Measurements from ENCODE around the gene STRN3. TPM values are rescaled to one million over a fixed set of nuclear protein-coding genes. Genes with fewer than 3 reads are reported as not detected.
"Not testable (repeated sequence)": the region's sequence is repeated elsewhere in the genome, so short reads cannot be mapped to it uniquely, and the experiment has no call there.

STRN3 gene
- total RNA-seq, 1 experiment from 2014 or later: 44.2 TPM

- no peak for DNase-seq (ENCODE audit: low spot score)
- TF ChIP-seq CTCF (conservative IDR thresholded peaks at IDR 0.05; ENCODE audit: low read depth, low read length) (no peak), EZH2 (IDR thresholded peaks at IDR 0.05; ENCODE audit: borderline replicate concordance, low read depth, low read length, poor library complexity, severe bottlenecking) (no peak)
- Histone ChIP-seq H3K4me1 (ENCODE audit: insufficient read depth, low read length, poor library complexity, severe bottlenecking) (no peaks in the 10 kb centered on the region), H3K27ac (ENCODE audit: low read depth, low read length, poor library complexity, severe bottlenecking) (no peak overlapping the region), H3K27me3 (replicated peaks; ENCODE audit: insufficient read depth, low read depth, low read length, poor library complexity) (no peaks in the 10 kb centered on the region), H3K9me3 (ENCODE audit: low read depth, low read length, poor library complexity, severe bottlenecking) (no peaks in the 10 kb centered on the region), H3K36me3 (ENCODE audit: insufficient read depth, low read length, poor library complexity, severe bottlenecking) (no peaks in the 10 kb centered on the region), H3K4me3 (ENCODE audit: low read depth, low read length, poor library complexity, severe bottlenecking) (no peak overlapping the region)
- intact Hi-C loops (cut with micrococcal nuclease; ENCODE audit: unreplicated experiment): no loop called here
- BruUV-seq (replicated peaks): no TSS peak
- ChIA-PET POLR2A (ENCODE audit: low non-redundant PET) (interaction anchor here (0.6 kb wide), 1 partner anchor 12 kb away, joined by 16 read pairs; no protein-coding TSS in a partner anchor), CTCF (no interaction called here)
Measured at GRCh38 chr14:31070431-31070830, 44.3 kb upstream of the STRN3 start.

DNA sequence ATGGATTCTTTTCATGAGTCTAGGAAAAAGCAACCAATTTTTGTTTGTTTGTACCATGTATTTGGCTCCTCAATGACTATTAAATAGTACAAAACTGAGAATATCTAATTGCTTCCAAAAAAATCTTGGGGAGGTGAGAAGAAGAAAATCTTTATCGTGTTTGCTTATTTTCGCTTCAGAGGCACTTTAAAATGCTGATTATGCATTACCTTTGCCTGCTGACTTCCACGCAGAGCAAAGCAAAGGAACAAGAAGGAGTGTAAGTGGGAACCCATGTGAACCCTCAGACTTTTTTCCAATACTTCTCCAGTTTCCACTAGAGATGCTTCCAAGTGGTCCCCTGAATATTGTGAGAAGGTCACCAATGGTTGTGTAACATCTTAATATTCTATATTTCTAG, 43.2 kb upstream of the STRN3 start:
- no peaks in the 10 kb centered on the region for H3K27me3 ChIP-seq (replicated peaks; ENCODE audit: insufficient read depth, low read depth, low read length, poor library complexity)
- BruUV-seq (replicated peaks): no TSS peak
- POLR2A ChIA-PET (ENCODE audit: low non-redundant PET): no interaction called here
- H3K27ac ChIP-seq (ENCODE audit: low read depth, low read length, poor library complexity, severe bottlenecking): no peak overlapping the region
- CTCF ChIA-PET: no interaction called here
- no peaks in the 10 kb centered on the region for H3K9me3 ChIP-seq (ENCODE audit: low read depth, low read length, poor library complexity, severe bottlenecking)
- H3K4me3 ChIP-seq (ENCODE audit: low read depth, low read length, poor library complexity, severe bottlenecking): no peak overlapping the region
- DNase-seq (ENCODE audit: low spot score): no peak
- intact Hi-C loops (cut with micrococcal nuclease; ENCODE audit: unreplicated experiment): no loop called here
- no peaks in the 10 kb centered on the region for H3K36me3 ChIP-seq (ENCODE audit: insufficient read depth, low read length, poor library complexity, severe bottlenecking)
- H3K4me1 ChIP-seq (ENCODE audit: insufficient read depth, low read length, poor library complexity, severe bottlenecking): no peaks in the 10 kb centered on the region
- no peak for TF ChIP-seq CTCF (conservative IDR thresholded peaks at IDR 0.05; ENCODE audit: low read depth, low read length)
- TF ChIP-seq EZH2 (IDR thresholded peaks at IDR 0.05; ENCODE audit: borderline replicate concordance, low read depth, low read length, poor library complexity, severe bottlenecking): no peak

- intact Hi-C loops (cut with micrococcal nuclease; ENCODE audit: unreplicated experiment): no loop called here
- BruUV-seq (replicated peaks): no TSS peak
Measured at GRCh38 chr14:31068235-31068634, 42.1 kb upstream of the STRN3 start.

DNA sequence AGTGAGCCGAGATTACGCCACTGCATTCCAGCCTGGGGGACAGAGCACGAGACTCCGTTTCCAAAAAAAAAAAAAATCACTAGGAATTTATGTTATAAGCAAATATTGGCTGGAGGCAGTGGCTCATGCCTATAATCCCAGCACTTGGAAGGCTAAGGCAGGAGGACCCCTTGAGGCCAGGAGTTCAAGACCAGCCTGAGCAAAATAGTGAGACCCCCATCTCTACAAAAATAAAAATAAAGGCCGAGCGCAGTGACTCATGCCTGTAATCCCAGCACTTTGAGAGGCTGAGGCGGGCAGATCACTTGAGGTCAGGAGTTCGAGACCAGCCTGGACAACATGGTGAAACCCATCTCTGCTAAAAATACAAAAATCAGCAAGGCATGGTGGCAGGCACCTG, 36.7 kb upstream of the STRN3 start:
- H3K4me3 ChIP-seq (ENCODE audit: low read depth, low read length, poor library complexity, severe bottlenecking); H3K36me3 ChIP-seq (ENCODE audit: insufficient read depth, low read length, poor library complexity, severe bottlenecking); H3K27ac ChIP-seq (ENCODE audit: low read depth, low read length, poor library complexity, severe bottlenecking); POLR2A ChIA-PET (ENCODE audit: low non-redundant PET); CTCF ChIA-PET; H3K27me3 ChIP-seq (replicated peaks; ENCODE audit: insufficient read depth, low read depth, low read length, poor library complexity); H3K9me3 ChIP-seq (ENCODE audit: low read depth, low read length, poor library complexity, severe bottlenecking); BruUV-seq (replicated peaks); intact Hi-C loops (cut with micrococcal nuclease; ENCODE audit: unreplicated experiment); DNase-seq (ENCODE audit: low spot score); H3K4me1 ChIP-seq (ENCODE audit: insufficient read depth, low read length, poor library complexity, severe bottlenecking): not testable (repeated sequence)

More at GRCh38 chr14:31068235-31068634, 42.1 kb upstream of the STRN3 start:
- ChIA-PET POLR2A (ENCODE audit: low non-redundant PET) (no interaction called here), CTCF (no interaction called here)
- Histone ChIP-seq H3K4me1 (ENCODE audit: insufficient read depth, low read length, poor library complexity, severe bottlenecking) (no peaks in the 10 kb centered on the region), H3K27me3 (replicated peaks; ENCODE audit: insufficient read depth, low read depth, low read length, poor library complexity) (no peaks in the 10 kb centered on the region), H3K4me3 (ENCODE audit: low read depth, low read length, poor library complexity, severe bottlenecking) (no peak overlapping the region), H3K27ac (ENCODE audit: low read depth, low read length, poor library complexity, severe bottlenecking) (no peak overlapping the region), H3K36me3 (ENCODE audit: insufficient read depth, low read length, poor library complexity, severe bottlenecking) (no peaks in the 10 kb centered on the region), H3K9me3 (ENCODE audit: low read depth, low read length, poor library complexity, severe bottlenecking) (no peaks in the 10 kb centered on the region)
- TF ChIP-seq CTCF (conservative IDR thresholded peaks at IDR 0.05; ENCODE audit: low read depth, low read length) (no peak), EZH2 (IDR thresholded peaks at IDR 0.05; ENCODE audit: borderline replicate concordance, low read depth, low read length, poor library complexity, severe bottlenecking) (no peak)
- DNase-seq (ENCODE audit: low spot score): no peak
